ENCODE data around the gene SUSD5.

SUSD5 gene

GRCh38 chr3:33202711-33203457 is 15.7 kb downstream of the SUSD5 start:
- no peaks in the 10 kb centered on the region for H3K9me2 ChIP-seq (replicated peaks; ENCODE audit: insufficient read depth, low read length)
- DNase-seq: no peak
- no peaks in the 10 kb centered on the region for H3K79me2 ChIP-seq (ENCODE audit: low read length)
- no peaks in the 10 kb centered on the region for H3K4me1 ChIP-seq (ENCODE audit: low read length)
- no peak overlapping the region for H3K4me2 ChIP-seq (ENCODE audit: low read depth, low read length)
- TF ChIP-seq CTCF (IDR thresholded peaks at IDR 0.05; ENCODE audit: low read length) (no peak), EZH2 (optimal IDR thresholded peaks at IDR 0.05; ENCODE audit: low read depth, low read length) (no peak), EZH2phosphoT487 (IDR thresholded peaks at IDR 0.05; ENCODE audit: low read length) (no peak)
- H3K4me3 ChIP-seq (ENCODE audit: low read length): no peak overlapping the region
- H3F3A ChIP-seq (ENCODE audit: insufficient read depth, low read length): no peaks in the 10 kb centered on the region
- no peak overlapping the region for H3K9ac ChIP-seq (ENCODE audit: low read length)
- H2AFZ ChIP-seq (ENCODE audit: low read length): no peak overlapping the region
- H4K20me1 ChIP-seq (ENCODE audit: insufficient read depth, low read length): no peaks in the 10 kb centered on the region
- H3K36me3 ChIP-seq (replicated peaks; ENCODE audit: insufficient read depth, low read length): no peaks in the 10 kb centered on the region
- no peaks in the 10 kb centered on the region for H3K9me3 ChIP-seq (replicated peaks; ENCODE audit: insufficient read depth, low read length)
- no peaks in the 10 kb centered on the region for H3K27me3 ChIP-seq (replicated peaks; ENCODE audit: insufficient read depth, low read length)
- H3K27ac ChIP-seq (ENCODE audit: low read length): no peak overlapping the region

GRCh38 chr3:33201195-33201594 is 17.4 kb downstream of the SUSD5 start:
- Histone ChIP-seq H3K4me2 (ENCODE audit: low read depth, low read length) (no peak overlapping the region), H4K20me1 (ENCODE audit: insufficient read depth, low read length) (no peaks in the 10 kb centered on the region), H3K9me2 (replicated peaks; ENCODE audit: insufficient read depth, low read length) (no peaks in the 10 kb centered on the region), H3K27me3 (replicated peaks; ENCODE audit: insufficient read depth, low read length) (no peaks in the 10 kb centered on the region), H3K36me3 (replicated peaks; ENCODE audit: insufficient read depth, low read length) (no peaks in the 10 kb centered on the region), H3K27ac (ENCODE audit: low read length) (no peak overlapping the region), H2AFZ (ENCODE audit: low read length) (no peak overlapping the region), H3F3A (ENCODE audit: insufficient read depth, low read length) (no peaks in the 10 kb centered on the region), H3K79me2 (ENCODE audit: low read length) (no peaks in the 10 kb centered on the region), H3K9me3 (replicated peaks; ENCODE audit: insufficient read depth, low read length) (no peaks in the 10 kb centered on the region), H3K9ac (ENCODE audit: low read length) (no peak overlapping the region), H3K4me1 (ENCODE audit: low read length) (no peaks in the 10 kb centered on the region), H3K4me3 (ENCODE audit: low read length) (no peak overlapping the region)
- DNase-seq: peak; percentile 26
- no peak for TF ChIP-seq CTCF (IDR thresholded peaks at IDR 0.05; ENCODE audit: low read length)
- no peak for TF ChIP-seq EZH2phosphoT487 (IDR thresholded peaks at IDR 0.05; ENCODE audit: low read length)
- no peak for TF ChIP-seq EZH2 (optimal IDR thresholded peaks at IDR 0.05; ENCODE audit: low read depth, low read length)

DNA sequence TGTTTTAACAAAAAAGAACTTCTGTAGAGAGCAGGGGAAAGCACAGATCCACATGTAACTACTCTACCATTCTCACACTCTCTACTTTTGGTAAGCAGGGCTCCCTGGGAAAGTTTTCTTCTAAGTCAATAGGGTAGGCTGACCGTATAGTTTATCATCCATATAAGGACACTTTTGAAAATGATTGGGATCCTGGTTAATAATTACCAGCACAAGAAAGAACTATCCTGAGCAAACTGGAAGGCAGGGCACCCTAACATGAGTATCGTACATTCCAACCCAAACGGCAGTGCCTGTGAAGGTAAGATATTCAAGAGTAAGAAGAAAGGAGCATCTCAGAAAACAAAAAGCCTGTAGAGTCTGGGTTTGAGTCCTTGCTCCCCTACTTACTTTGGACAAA is 22.1 kb downstream of the SUSD5 start:
- Histone ChIP-seq H3K9me3 (replicated peaks; ENCODE audit: insufficient read depth, low read length) (no peaks in the 10 kb centered on the region), H3K79me2 (ENCODE audit: low read length) (no peaks in the 10 kb centered on the region), H3K4me3 (ENCODE audit: low read length) (no peak overlapping the region), H2AFZ (ENCODE audit: low read length) (no peak overlapping the region), H3K4me1 (ENCODE audit: low read length) (no peaks in the 10 kb centered on the region), H4K20me1 (ENCODE audit: insufficient read depth, low read length) (no peaks in the 10 kb centered on the region), H3K27ac (ENCODE audit: low read length) (no peak overlapping the region), H3F3A (ENCODE audit: insufficient read depth, low read length) (no peaks in the 10 kb centered on the region), H3K9ac (ENCODE audit: low read length) (no peak overlapping the region), H3K27me3 (replicated peaks; ENCODE audit: insufficient read depth, low read length) (no peaks in the 10 kb centered on the region), H3K36me3 (replicated peaks; ENCODE audit: insufficient read depth, low read length) (no peaks in the 10 kb centered on the region), H3K4me2 (ENCODE audit: low read depth, low read length) (no peak overlapping the region), H3K9me2 (replicated peaks; ENCODE audit: insufficient read depth, low read length) (no peaks in the 10 kb centered on the region)
- TF ChIP-seq EZH2phosphoT487 (IDR thresholded peaks at IDR 0.05; ENCODE audit: low read length): no peak
- no peak for TF ChIP-seq EZH2 (optimal IDR thresholded peaks at IDR 0.05; ENCODE audit: low read depth, low read length)
- TF ChIP-seq CTCF (IDR thresholded peaks at IDR 0.05; ENCODE audit: low read length): no peak
- no peak for DNase-seq

All from MM.1S (cell line).